ENCODE results near the gene RNASEH2B.

- TF ChIP-seq CTCF (IDR thresholded peaks at IDR 0.05; ENCODE audit: insufficient read depth, low read depth, low read length) (no peak), EZH2 (IDR thresholded peaks at IDR 0.05; ENCODE audit: insufficient read depth, low read length) (no peak)
Observed at GRCh38 chr13:50942630-50943311, 33.2 kb downstream of the RNASEH2B start.
